Psoas muscle (tissue), 8 donors: Measurements from ENCODE around the gene TLE4. TPM values are rescaled to one million over a fixed set of nuclear protein-coding genes. Genes with fewer than 3 reads are reported as not detected.

Experiments
- ATAC-seq, 4 donors: fragments of 200-7000 bp; cut with Tn5 transposase; one replicate each; pipeline ENCODE4 v1.9.1; 2020; ENCODE audit warnings: moderate library complexity in 3 of 4, mild to moderate bottlenecking in 2 of 4
- DNase-seq, 2 donors: peaks; one replicate each; pipeline ENCODE4 v3.0.0-alpha.2; 2020
- H3K27ac ChIP-seq: fragments of 200-600 bp; one replicate; pipeline ENCODE4 v1.8.0; 2022
- H3K27me3 ChIP-seq, 3 donors: fragments of 200-600 bp in 1 of 3; one replicate each; pipeline versions ENCODE4 v1.6.1 to v1.8.0; 2013 to 2022; ENCODE audit warnings: low read length in 2 of 3, mild to moderate bottlenecking in 2 of 3, moderate library complexity in 1 of 3; ENCODE audit not compliant: insufficient read depth in 3 of 3
- H3K36me3 ChIP-seq, 2 donors: fragments of 200-600 bp in 1 of 2; one replicate each; pipeline versions ENCODE4 v1.6.1 to v1.8.0; 2013 to 2022; ENCODE audit warnings: low read depth in 1 of 2, mild to moderate bottlenecking in 1 of 2, moderate library complexity in 1 of 2; ENCODE audit not compliant: insufficient read depth in 1 of 2
- H3K4me1 ChIP-seq: fragments of 200-600 bp; one replicate; pipeline ENCODE4 v1.8.0; 2022
- H3K4me3 ChIP-seq: fragments of 200-600 bp; one replicate; pipeline ENCODE4 v1.8.0; 2022; ENCODE audit warnings: mild to moderate bottlenecking
- H3K9me3 ChIP-seq: fragments of 200-600 bp; one replicate; pipeline ENCODE4 v1.8.0; 2022
- CTCF ChIP-seq: fragments of 200-600 bp; IDR thresholded peaks from one replicate; pipeline ENCODE4 v1.8.0; 2022; ENCODE audit warnings: antibody characterized with exemption
- WGBS, 3 donors: extraction: QIAGEN DNeasy Blood & Tissue Kit; methylation state at CpG; one replicate each; pipeline versions ENCODE4 v1.1.6 to v1.1.7; 2013; 5-methylcytosine and 5-hydroxymethylcytosine counted together
- intact Hi-C, 2 donors: fragments of 100-400 bp; cut with DNase I; formaldehyde crosslinking; loops; one replicate each; pipeline versions ENCODE4 v1.11.0 to v1.14.2; 2022
- polyA plus RNA-seq, 3 donors: library from polyadenylated mRNA; stranded (reverse); fragments of 200-250 nt; gene quantifications; one replicate each; pipeline ENCODE4 v1.2.3, GENCODE V29; 2013
- total RNA-seq, 4 donors: library from RNA; stranded (reverse); fragmentation: NEBNext Ultra II Directional in 2 of 4; extraction: Animal tissue kit (Norgen Biotek cat#: 25700) in 2 of 4; gene quantifications; one replicate each; pipeline versions ENCODE4 v1.2.1 to v1.2.4, GENCODE V29; 2021 to 2023
- donor health status: healthy with polysubstance abuse.
- donor health status: DM: no; HTN: no; CAD: no; lungs with moderate emphysema.
- donor health status: Bipolar disorder and iron deficiency.
- donor health status: healthy.
- donor health status: DM: yes; HTN: yes; CAD: no.
- donor health status: DM: no; HTN: no; CAD: no.
- donor health status: DM: no; HTN: no; CAD: no.
- donor health status: DM: yes; HTN: yes; CAD: no.

TLE4 gene
- total and polyA plus RNA-seq, 7 donors, result 5.1 to 51.9 (median 18.5) TPM

GRCh38 chr9:79573412-79573923, 1.7 kb downstream of the TLE4 start:
- WGBS, 3 donors, result 2 to 6% (median 4%) methylated on average over 20 to 29 of the region's 29 CpGs
- peaks cover 42% of the 10 kb centered on the region for H3K4me1 ChIP-seq

GRCh38 chr9:79574136-79574535, 2.4 kb downstream of the TLE4 start:
- Histone ChIP-seq H3K9me3 (no peaks in the 10 kb centered on the region), H3K4me3 (peak overlapping the region; percentile 96), H3K27me3 (no peaks in the 10 kb centered on the region), H3K36me3 (peaks cover 0 to 6% of the 10 kb centered on the region in 2 donors), H3K27ac (peak overlapping the region; percentile 97), H3K4me1 (peaks cover 48% of the 10 kb centered on the region)
- intact Hi-C loops, result loop anchor here (5.0 to 10.0 kb wide), 5 partner anchors 91 to 401 kb away; no protein-coding TSS in a partner anchor
- 16 to 33% (median 25%) methylated on average over 5 of the region's 5 CpGs for WGBS, 3 donors
- no peak for ATAC-seq
- TF ChIP-seq CTCF, result no peak
- no peak for DNase-seq

More at GRCh38 chr9:79573412-79573923, 1.7 kb downstream of the TLE4 start:
- peak overlapping the region; percentile 97 for H3K27ac ChIP-seq
- no peak for ATAC-seq
- no peak for TF ChIP-seq CTCF
- intact Hi-C loops, result loop anchor here (5.0 to 10.0 kb wide), 5 partner anchors 91 to 401 kb away; no protein-coding TSS in a partner anchor
- no peak for DNase-seq
- peak overlapping the region; percentile 96 for H3K4me3 ChIP-seq
- no peaks in the 10 kb centered on the region for H3K27me3 ChIP-seq
- H3K36me3 ChIP-seq, result peaks cover 0 to 6% of the 10 kb centered on the region in 2 donors
- no peaks in the 10 kb centered on the region for H3K9me3 ChIP-seq

GRCh38 chr9:79574781-79575180, 3.0 kb downstream of the TLE4 start:
- DNase-seq, result no peak
- no peak for ATAC-seq
- no peak for TF ChIP-seq CTCF
- intact Hi-C loops, result loop anchor here (5.0 to 10.0 kb wide), 6 partner anchors 38 to 400 kb away; no protein-coding TSS in a partner anchor
- WGBS, 3 donors, result 21 to 44% (median 22%) methylated on average over 3 of the region's 3 CpGs
- Histone ChIP-seq H3K36me3 (peaks cover 0 to 6% of the 10 kb centered on the region in 2 donors), H3K27ac (peak overlapping the region; percentile 97), H3K27me3 (no peaks in the 10 kb centered on the region), H3K4me3 (peak overlapping the region; percentile 96), H3K4me1 (peaks cover 54% of the 10 kb centered on the region), H3K9me3 (no peaks in the 10 kb centered on the region)

GRCh38 chr9:79575547-79575946, 3.8 kb downstream of the TLE4 start:
- Histone ChIP-seq H3K27ac (no peak overlapping the region), H3K4me1 (peaks cover 61% of the 10 kb centered on the region), H3K36me3 (peaks cover 0 to 6% of the 10 kb centered on the region in 2 donors), H3K9me3 (no peaks in the 10 kb centered on the region), H3K4me3 (peak overlapping the region; percentile 96), H3K27me3 (no peaks in the 10 kb centered on the region)
- ATAC-seq (no peak), DNase-seq (no peak)
- intact Hi-C loops, result loop anchor here (5.0 to 10.0 kb wide), 5 partner anchors 37 to 399 kb away; no protein-coding TSS in a partner anchor
- no peak for TF ChIP-seq CTCF
- 27 to 53% (median 36%) methylated on average over 3 of the region's 3 CpGs for WGBS, 3 donors
